Astrocyte (in vitro differentiated cells and primary cell): ENCODE data around the gene OPA1. TPM values are rescaled to one million over a fixed set of nuclear protein-coding genes. Genes with fewer than 3 reads are reported as not detected.

Source experiments
- DNase-seq: peaks from one replicate; pipeline ENCODE4 v3.0.0-alpha.2; 2010; ENCODE audit warnings: low read depth
- FAIRE-seq: peaks from 2 replicates; lab custom pipeline; 2011; peaks lifted over from hg19 to GRCh38; lab: Jason Lieb, UNC
- H2AFZ ChIP-seq: 2 replicates; pipeline ENCODE4 v1.6.0; 2012; ENCODE audit warnings: low read depth, low read length, inconsistent platforms
- H3K27ac ChIP-seq: 2 replicates; pipeline ENCODE4 v1.5.1; 2011; ENCODE audit warnings: low read depth, low read length, inconsistent platforms
- H3K27me3 ChIP-seq: 2 replicates; pipeline ENCODE4 v1.6.0; 2011; ENCODE audit warnings: low read length, inconsistent platforms; ENCODE audit not compliant: insufficient read depth
- H3K36me3 ChIP-seq: 2 replicates; pipeline ENCODE4 v1.5.1; 2011; ENCODE audit warnings: low read length, inconsistent platforms; ENCODE audit not compliant: insufficient read depth
- H3K4me1 ChIP-seq: 2 replicates; pipeline ENCODE4 v1.5.1; 2011; ENCODE audit warnings: low read length, inconsistent platforms; ENCODE audit not compliant: insufficient read depth
- H3K4me2 ChIP-seq: 2 replicates; pipeline ENCODE4 v1.6.0; 2012; ENCODE audit warnings: low read length, inconsistent platforms
- H3K4me3 ChIP-seq: 2 replicates; pipeline ENCODE4 v1.5.1; 2011; ENCODE audit warnings: low read depth, mild to moderate bottlenecking, low read length, inconsistent platforms; ENCODE audit not compliant: insufficient read depth
- H3K79me2 ChIP-seq: 2 replicates; pipeline ENCODE4 v1.6.0; 2012; ENCODE audit warnings: mild to moderate bottlenecking, low read length, inconsistent platforms; ENCODE audit not compliant: insufficient read depth
- H3K9ac ChIP-seq: 2 replicates; pipeline ENCODE4 v1.6.0; 2012; ENCODE audit warnings: mild to moderate bottlenecking, low read length, inconsistent platforms
- H3K9me3 ChIP-seq: 2 replicates; pipeline ENCODE4 v1.5.1; 2012; ENCODE audit warnings: low read depth, mild to moderate bottlenecking, low read length, inconsistent platforms; ENCODE audit not compliant: insufficient read depth
- H4K20me1 ChIP-seq: 2 replicates; pipeline ENCODE4 v1.6.0; 2012; ENCODE audit warnings: low read length, inconsistent platforms; ENCODE audit not compliant: insufficient read depth
- H3K27ac Mint-ChIP-seq: one replicate; pipeline ENCODE4 v1.8.0; 2021; ENCODE audit warnings: mild to moderate bottlenecking, mixed read lengths; ENCODE audit not compliant: unreplicated experiment
- H3K27me3 Mint-ChIP-seq: one replicate; pipeline ENCODE4 v1.8.0; 2021; ENCODE audit warnings: low read depth, mixed read lengths; ENCODE audit not compliant: unreplicated experiment
- H3K36me3 Mint-ChIP-seq: one replicate; pipeline ENCODE4 v1.8.0; 2021; ENCODE audit warnings: low read depth, mixed read lengths; ENCODE audit not compliant: unreplicated experiment
- H3K4me1 Mint-ChIP-seq: one replicate; pipeline ENCODE4 v1.8.0; 2021; ENCODE audit warnings: low read depth, mixed read lengths; ENCODE audit not compliant: unreplicated experiment
- H3K4me3 Mint-ChIP-seq: one replicate; pipeline ENCODE4 v1.8.0; 2021; ENCODE audit warnings: mild to moderate bottlenecking, moderate library complexity, mixed read lengths; ENCODE audit not compliant: unreplicated experiment
- H3K9me3 Mint-ChIP-seq: one replicate; pipeline ENCODE4 v1.8.0; 2021; ENCODE audit warnings: mild to moderate bottlenecking, mixed read lengths; ENCODE audit not compliant: unreplicated experiment
- CTCF ChIP-seq: IDR thresholded peaks from 2 replicates; pipeline ENCODE4 v1.5.1; 2011; ENCODE audit warnings: low read depth, mild to moderate bottlenecking, inconsistent platforms, low read length, moderate library complexity; ENCODE audit not compliant: insufficient read depth
- EZH2 ChIP-seq: IDR thresholded peaks from 2 replicates; pipeline ENCODE4 v1.6.1; 2012; ENCODE audit warnings: mild to moderate bottlenecking, low read length, inconsistent platforms; ENCODE audit not compliant: insufficient read depth
- total RNA-seq: library from RNA; stranded (reverse); gene quantifications from 2 replicates; pipeline ENCODE4 v1.2.1, GENCODE V29; 2021

Gene OPA1
- total RNA-seq, 1 donor from 2014 or later, result 61.8 TPM

GRCh38 chr3:193637831-193638230 is 44.8 kb downstream of the OPA1 start:
- no peaks in the 10 kb centered on the region for H3K79me2 ChIP-seq
- H3K9ac ChIP-seq, result no peak overlapping the region
- Mint-ChIP-seq H3K9me3 (no peaks in the 10 kb centered on the region), H3K4me3 (no peak overlapping the region), H3K36me3 (no peaks in the 10 kb centered on the region), H3K27ac (no peak overlapping the region), H3K4me1 (no peaks in the 10 kb centered on the region), H3K27me3 (no peaks in the 10 kb centered on the region)
- no peak for FAIRE-seq
- DNase-seq, result no peak
- no peak overlapping the region for H2AFZ ChIP-seq
- no peaks in the 10 kb centered on the region for H4K20me1 ChIP-seq
- no peak overlapping the region for H3K4me3 ChIP-seq
- TF ChIP-seq CTCF, result no peak
- TF ChIP-seq EZH2, result no peak
- peaks cover 29% of the 10 kb centered on the region for H3K36me3 ChIP-seq
- H3K4me2 ChIP-seq, result no peak overlapping the region
- no peaks in the 10 kb centered on the region for H3K4me1 ChIP-seq
- no peaks in the 10 kb centered on the region for H3K27me3 ChIP-seq
- no peak overlapping the region for H3K27ac ChIP-seq
- no peaks in the 10 kb centered on the region for H3K9me3 ChIP-seq

- H3K9me3 Mint-ChIP-seq, result no peaks in the 10 kb centered on the region
- H3K4me3 ChIP-seq, result no peak overlapping the region
- no peak overlapping the region for H3K4me3 Mint-ChIP-seq
- H3K4me2 ChIP-seq, result no peak overlapping the region
- no peak for FAIRE-seq
- no peaks in the 10 kb centered on the region for H3K36me3 Mint-ChIP-seq
- no peaks in the 10 kb centered on the region for H3K27me3 Mint-ChIP-seq
- H3K36me3 ChIP-seq, result peaks cover 39% of the 10 kb centered on the region
- H3K27me3 ChIP-seq, result no peaks in the 10 kb centered on the region
- no peak overlapping the region for H2AFZ ChIP-seq
- DNase-seq, result no peak
- H3K9me3 ChIP-seq, result no peaks in the 10 kb centered on the region
- H3K9ac ChIP-seq, result no peak overlapping the region
- H3K4me1 Mint-ChIP-seq, result no peaks in the 10 kb centered on the region
- H4K20me1 ChIP-seq, result no peaks in the 10 kb centered on the region
- TF ChIP-seq EZH2, result no peak
- TF ChIP-seq CTCF, result no peak
- H3K79me2 ChIP-seq, result no peaks in the 10 kb centered on the region
- H3K27ac ChIP-seq, result no peak overlapping the region
- no peaks in the 10 kb centered on the region for H3K4me1 ChIP-seq
- no peak overlapping the region for H3K27ac Mint-ChIP-seq
Measured at GRCh38 chr3:193638833-193639232, 45.8 kb downstream of the OPA1 start.

GRCh38 chr3:193640165-193640715 is 47.2 kb downstream of the OPA1 start:
- Mint-ChIP-seq H3K27ac (no peak overlapping the region), H3K27me3 (no peaks in the 10 kb centered on the region), H3K4me1 (no peaks in the 10 kb centered on the region), H3K4me3 (no peak overlapping the region), H3K9me3 (no peaks in the 10 kb centered on the region), H3K36me3 (peaks cover 3% of the 10 kb centered on the region)
- DNase-seq (no peak), FAIRE-seq (no peak)
- no peaks in the 10 kb centered on the region for H4K20me1 ChIP-seq
- H3K4me3 ChIP-seq, result no peak overlapping the region
- H3K27ac ChIP-seq, result no peak overlapping the region
- peaks cover 52% of the 10 kb centered on the region for H3K36me3 ChIP-seq
- no peaks in the 10 kb centered on the region for H3K4me1 ChIP-seq
- no peaks in the 10 kb centered on the region for H3K9me3 ChIP-seq
- no peak overlapping the region for H2AFZ ChIP-seq
- H3K4me2 ChIP-seq, result no peak overlapping the region
- H3K27me3 ChIP-seq, result no peaks in the 10 kb centered on the region
- TF ChIP-seq EZH2 (no peak), CTCF (no peak)
- H3K9ac ChIP-seq, result no peak overlapping the region
- H3K79me2 ChIP-seq, result no peaks in the 10 kb centered on the region
